Measurements from ENCODE around the gene PI4KB. TPM values are rescaled to one million over a fixed set of nuclear protein-coding genes. Genes with fewer than 3 reads are reported as not detected.

Gene PI4KB
- total RNA-seq, 2 experiments from 2014 or later = 46.6 to 47.3 TPM

- Mint-ChIP-seq H3K4me1 (ENCODE audit: low read depth) (no peaks in the 10 kb centered on the region), H3K4me3 (no peak overlapping the region)
- CTCF ChIA-PET = interaction anchor here (0.8 to 1.7 kb wide), 2 partner anchors 30 to 70 kb away, joined by 5 read pairs; no protein-coding TSS in a partner anchor
Observed at GRCh38 chr1:151370211-151370911, 43.1 kb upstream of the PI4KB start.

GRCh38 chr1:151369621-151370048 lies 42.4 kb upstream of the PI4KB start:
- no peaks in the 10 kb centered on the region for H3K27me3 Mint-ChIP-seq
- ATAC-seq (no peak), DNase-seq (no peak)
- no peaks in the 10 kb centered on the region for H3K36me3 Mint-ChIP-seq (ENCODE audit: low read depth)
- ChIA-PET CTCF (interaction anchor here (0.8 to 1.7 kb wide), 2 partner anchors 29 to 69 kb away, joined by 5 read pairs; no protein-coding TSS in a partner anchor), POLR2A (no interaction called here)
- no peak overlapping the region for H3K4me3 Mint-ChIP-seq
- no peaks in the 10 kb centered on the region for H3K9me3 Mint-ChIP-seq
- no peak for TF ChIP-seq CTCF (IDR thresholded peaks at IDR 0.05)
- intact Hi-C loops (cut with micrococcal nuclease) = no loop called here
- H3K4me1 Mint-ChIP-seq (ENCODE audit: low read depth) = no peaks in the 10 kb centered on the region
- H3K27ac Mint-ChIP-seq = no peak overlapping the region

More at GRCh38 chr1:151370211-151370911, 43.1 kb upstream of the PI4KB start:
- ATAC-seq (no peak), DNase-seq (no peak)
- Mint-ChIP-seq H3K27me3 (no peaks in the 10 kb centered on the region), H3K36me3 (ENCODE audit: low read depth) (no peaks in the 10 kb centered on the region), H3K27ac (no peak overlapping the region), H3K9me3 (no peaks in the 10 kb centered on the region)
- POLR2A ChIA-PET = no interaction called here
- TF ChIP-seq CTCF (IDR thresholded peaks at IDR 0.05) = no peak
- intact Hi-C loops (cut with micrococcal nuclease) = no loop called here

GRCh38 chr1:151369302-151369610 lies 42.0 kb upstream of the PI4KB start:
- Mint-ChIP-seq H3K36me3 (ENCODE audit: low read depth) (no peaks in the 10 kb centered on the region), H3K27me3 (no peaks in the 10 kb centered on the region), H3K27ac (no peak overlapping the region), H3K4me3 (no peak overlapping the region), H3K4me1 (ENCODE audit: low read depth) (no peaks in the 10 kb centered on the region), H3K9me3 (no peaks in the 10 kb centered on the region)
- ChIA-PET CTCF (interaction anchor here (1.7 kb wide), 1 partner anchor 29 kb away, joined by 5 read pairs; no protein-coding TSS in a partner anchor), POLR2A (no interaction called here)
- intact Hi-C loops (cut with micrococcal nuclease) = no loop called here
- TF ChIP-seq CTCF (IDR thresholded peaks at IDR 0.05) = no peak
- DNase-seq (no peak), ATAC-seq (no peak)

GRCh38 chr1:151368393-151369301 lies 41.4 kb upstream of the PI4KB start:
- no peak for ATAC-seq
- no peaks in the 10 kb centered on the region for H3K4me1 Mint-ChIP-seq (ENCODE audit: low read depth)
- no peaks in the 10 kb centered on the region for H3K27me3 Mint-ChIP-seq
- CTCF ChIA-PET = interaction anchor here (0.6 to 1.7 kb wide), 3 partner anchors 28 to 67 kb away, joined by 3 to 5 read pairs (median 5); no protein-coding TSS in a partner anchor
- POLR2A ChIA-PET = interaction anchor here (1.1 kb wide), 1 partner anchor 32 kb away, joined by 3 read pairs; no protein-coding TSS in a partner anchor
- no peak for DNase-seq
- H3K27ac Mint-ChIP-seq = no peak overlapping the region
- H3K36me3 Mint-ChIP-seq (ENCODE audit: low read depth) = no peaks in the 10 kb centered on the region
- no peak overlapping the region for H3K4me3 Mint-ChIP-seq
- intact Hi-C loops (cut with micrococcal nuclease) = no loop called here
- TF ChIP-seq CTCF (IDR thresholded peaks at IDR 0.05) = no peak
- no peaks in the 10 kb centered on the region for H3K9me3 Mint-ChIP-seq

All from activated CD8-positive, alpha-beta T cell treated with anti-CD3 and anti-CD28 coated beads for 36 hours (primary cell).